Measurements from ENCODE around the gene ECE2.

- no peak for TF ChIP-seq CTCF (IDR thresholded peaks at IDR 0.05; ENCODE audit: low read depth, low read length, missing input control)
- TF ChIP-seq RXRA (IDR thresholded peaks at IDR 0.05), result no peak
- TF ChIP-seq MAX (IDR thresholded peaks at IDR 0.05), result no peak
- TF ChIP-seq RAD21 (IDR thresholded peaks at IDR 0.05), result no peak
- no peak for TF ChIP-seq GABPA (IDR thresholded peaks at IDR 0.05 in 1 of 2, conservative IDR thresholded peaks at IDR 0.05 in 1 of 2)
- no peak for TF ChIP-seq TAF1 (conservative IDR thresholded peaks at IDR 0.05)
- TF ChIP-seq FOXA1 (IDR thresholded peaks at IDR 0.05), result no peak
- TF ChIP-seq REST (IDR thresholded peaks at IDR 0.05), result no peak
- TF ChIP-seq ATF3 (IDR thresholded peaks at IDR 0.05), result no peak
These were observed 62.7 kb downstream of the ECE2 start for GRCh38 chr3:184338511-184338945.
